Duodenal mucosa (tissue), 2 donors: ENCODE results near the gene RAE1.

ENCODE experiments used
- H3K27ac ChIP-seq: one replicate; pipeline ENCODE4 v1.7.0; 2013; ENCODE audit warnings: low read depth, low read length
- H3K27me3 ChIP-seq, 2 donors: one replicate each; pipeline ENCODE4 v1.7.0; 2013; ENCODE audit warnings: low read length in 2 of 2, control low read depth in 1 of 2; ENCODE audit not compliant: insufficient read depth in 2 of 2, control insufficient read depth in 1 of 2
- H3K36me3 ChIP-seq, 2 donors: one replicate each; pipeline ENCODE4 v1.7.0; 2013; ENCODE audit warnings: low read length in 2 of 2, control low read depth in 1 of 2; ENCODE audit not compliant: insufficient read depth in 2 of 2, control insufficient read depth in 1 of 2
- H3K4me1 ChIP-seq, 2 donors: one replicate each; pipeline ENCODE4 v1.7.0; 2013; ENCODE audit warnings: low read length in 2 of 2, control low read depth in 1 of 2; ENCODE audit not compliant: insufficient read depth in 2 of 2, control insufficient read depth in 1 of 2
- H3K4me3 ChIP-seq, 2 donors: one replicate each; pipeline ENCODE4 v1.7.0; 2013; ENCODE audit warnings: low read length in 2 of 2, low read depth in 1 of 2
- H3K9ac ChIP-seq, 2 donors: one replicate each; pipeline ENCODE4 v1.7.0; 2013; ENCODE audit warnings: low read length in 2 of 2, low read depth in 1 of 2
- H3K9me3 ChIP-seq, 2 donors: one replicate each; pipeline ENCODE4 v1.7.0; 2013; ENCODE audit warnings: low read length in 2 of 2, control low read depth in 1 of 2; ENCODE audit not compliant: control insufficient read depth in 1 of 2

RAE1 gene

GRCh38 chr20:57393321-57394120 is 42.5 kb downstream of the RAE1 start:
- Histone ChIP-seq H3K4me3 (peak overlapping the region; percentile 72 to 77), H3K27me3 (no peaks in the 10 kb centered on the region), H3K36me3 (peaks cover 13 to 35% of the 10 kb centered on the region in 2 donors), H3K9me3 (no peaks in the 10 kb centered on the region), H3K27ac (no peak overlapping the region), H3K4me1 (peaks cover 34 to 54% of the 10 kb centered on the region in 2 donors), H3K9ac (peak overlapping the region in 1 of 2 donors; percentile 32)

- no peak overlapping the region for H3K27ac ChIP-seq
- H3K9ac ChIP-seq: no peak overlapping the region
- H3K9me3 ChIP-seq: no peaks in the 10 kb centered on the region
- peaks cover 13 to 35% of the 10 kb centered on the region in 2 donors for H3K36me3 ChIP-seq
- no peak overlapping the region for H3K4me3 ChIP-seq
- H3K27me3 ChIP-seq: no peaks in the 10 kb centered on the region
- H3K4me1 ChIP-seq: peaks cover 42 to 62% of the 10 kb centered on the region in 2 donors
Measured at GRCh38 chr20:57394121-57395082, 43.3 kb downstream of the RAE1 start.

- H3K36me3 ChIP-seq: peaks cover 13 to 35% of the 10 kb centered on the region in 2 donors
- H3K9ac ChIP-seq: no peak overlapping the region
- H3K27ac ChIP-seq: peak overlapping the region; percentile 39
- no peak overlapping the region for H3K4me3 ChIP-seq
- H3K27me3 ChIP-seq: no peaks in the 10 kb centered on the region
- peaks cover 45 to 62% of the 10 kb centered on the region in 2 donors for H3K4me1 ChIP-seq
- H3K9me3 ChIP-seq: no peaks in the 10 kb centered on the region
Measured at GRCh38 chr20:57395111-57395966, 44.3 kb downstream of the RAE1 start.

- no peaks in the 10 kb centered on the region for H3K9me3 ChIP-seq
- H3K4me1 ChIP-seq: peaks cover 44 to 61% of the 10 kb centered on the region in 2 donors
- peaks cover 13 to 43% of the 10 kb centered on the region in 2 donors for H3K36me3 ChIP-seq
- no peak overlapping the region for H3K27ac ChIP-seq
- H3K4me3 ChIP-seq: no peak overlapping the region
- no peak overlapping the region for H3K9ac ChIP-seq
- H3K27me3 ChIP-seq: no peaks in the 10 kb centered on the region
Measured at GRCh38 chr20:57396212-57396983, 45.3 kb downstream of the RAE1 start.

- peaks cover 13 to 43% of the 10 kb centered on the region in 2 donors for H3K36me3 ChIP-seq
- H3K9ac ChIP-seq: no peak overlapping the region
- no peaks in the 10 kb centered on the region for H3K9me3 ChIP-seq
- peaks cover 44 to 60% of the 10 kb centered on the region in 2 donors for H3K4me1 ChIP-seq
- H3K27me3 ChIP-seq: no peaks in the 10 kb centered on the region
- H3K27ac ChIP-seq: peak overlapping the region; percentile 43
- H3K4me3 ChIP-seq: no peak overlapping the region
Measured at GRCh38 chr20:57396984-57397692, 46.1 kb downstream of the RAE1 start.

- no peaks in the 10 kb centered on the region for H3K27me3 ChIP-seq
- H3K9me3 ChIP-seq: no peaks in the 10 kb centered on the region
- H3K4me1 ChIP-seq: peaks cover 44 to 56% of the 10 kb centered on the region in 2 donors
- peaks cover 13 to 49% of the 10 kb centered on the region in 2 donors for H3K36me3 ChIP-seq
- peak overlapping the region; percentile 43 for H3K27ac ChIP-seq
- H3K4me3 ChIP-seq: peak overlapping the region in 1 of 2 donors; percentile 46
- peak overlapping the region in 1 of 2 donors; percentile 8 for H3K9ac ChIP-seq
Measured at GRCh38 chr20:57397693-57398108, 46.6 kb downstream of the RAE1 start.

GRCh38 chr20:57398231-57398821 is 47.3 kb downstream of the RAE1 start:
- Histone ChIP-seq H3K4me1 (peaks cover 38 to 49% of the 10 kb centered on the region in 2 donors), H3K4me3 (peak overlapping the region; percentile 31 to 46), H3K27ac (peak overlapping the region; percentile 46), H3K9ac (peak overlapping the region; percentile 8 to 20), H3K9me3 (no peaks in the 10 kb centered on the region), H3K27me3 (no peaks in the 10 kb centered on the region), H3K36me3 (peaks cover 13 to 52% of the 10 kb centered on the region in 2 donors)

GRCh38 chr20:57398901-57399535 is 48.0 kb downstream of the RAE1 start:
- H3K4me3 ChIP-seq: peak overlapping the region; percentile 22 to 31
- H3K27me3 ChIP-seq: no peaks in the 10 kb centered on the region
- H3K36me3 ChIP-seq: peaks cover 13 to 49% of the 10 kb centered on the region in 2 donors
- H3K9me3 ChIP-seq: no peaks in the 10 kb centered on the region
- peak overlapping the region; percentile 8 to 20 for H3K9ac ChIP-seq
- peaks cover 36 to 42% of the 10 kb centered on the region in 2 donors for H3K4me1 ChIP-seq
- H3K27ac ChIP-seq: peak overlapping the region; percentile 46
